NCI-H2029 (cell line): ENCODE measurements around the gene KHDC4.
"Not testable (repeated sequence)": the region's sequence is repeated elsewhere in the genome, so short reads cannot be mapped to it uniquely, and the experiment has no call there.

ENCODE experiments used
- DNase-seq: peaks from one replicate; lab custom pipeline; 2025; lab: John Stamatoyannopoulos, UW

KHDC4 gene

GRCh38 chr1:155940993-155941844, 7.0 kb upstream of the KHDC4 start, which contains the start of gene RXFP4:
TSS of gene RXFP4 (plus strand) at chr1:155941638. CDS start at chr1:155941710, 72 bp downstream.
- no peak for DNase-seq

- DNase-seq: peak; percentile 76
These were observed 6.3 kb upstream of the KHDC4 start for GRCh38 chr1:155940482-155940992.

- DNase-seq: peak; percentile 25
These were observed 4.0 kb upstream of the KHDC4 start for GRCh38 chr1:155938220-155938627.

DNA sequence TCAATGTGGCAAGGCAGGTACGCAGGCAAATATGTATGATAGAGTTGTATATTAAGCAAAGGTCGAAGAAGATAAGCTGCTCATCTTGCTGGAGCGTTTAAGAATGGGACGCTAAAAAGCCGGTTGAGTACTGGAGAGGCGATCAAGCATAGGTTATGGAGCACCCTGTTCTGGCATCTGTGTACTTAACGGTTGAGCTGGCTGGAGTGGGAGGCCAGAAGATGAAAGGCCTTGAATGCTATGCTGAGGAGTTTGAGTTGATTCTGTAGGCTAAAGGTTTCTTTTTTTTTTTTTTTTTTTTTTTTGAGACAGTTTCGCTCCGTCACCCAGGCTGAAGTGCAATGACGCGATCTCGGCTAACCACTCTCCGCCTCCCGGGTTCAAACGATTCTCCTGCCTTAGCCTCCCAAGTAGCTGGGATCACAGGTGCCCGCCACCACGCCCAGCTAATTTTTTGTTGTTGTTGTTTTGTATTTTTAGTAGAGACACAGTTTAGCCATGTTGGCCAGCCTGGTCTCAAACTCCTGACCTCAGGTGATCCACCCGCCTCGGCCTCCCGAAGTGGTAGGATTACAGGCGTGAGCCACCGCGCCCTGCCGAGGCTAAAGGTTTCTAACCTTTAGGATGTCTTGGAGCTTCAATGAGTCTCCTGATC, 850 bp upstream of the KHDC4 start:
- DNase-seq: no peak

GRCh38 chr1:155933591-155934096, 569 bp downstream of the KHDC4 start:
- DNase-seq: no peak

DNA sequence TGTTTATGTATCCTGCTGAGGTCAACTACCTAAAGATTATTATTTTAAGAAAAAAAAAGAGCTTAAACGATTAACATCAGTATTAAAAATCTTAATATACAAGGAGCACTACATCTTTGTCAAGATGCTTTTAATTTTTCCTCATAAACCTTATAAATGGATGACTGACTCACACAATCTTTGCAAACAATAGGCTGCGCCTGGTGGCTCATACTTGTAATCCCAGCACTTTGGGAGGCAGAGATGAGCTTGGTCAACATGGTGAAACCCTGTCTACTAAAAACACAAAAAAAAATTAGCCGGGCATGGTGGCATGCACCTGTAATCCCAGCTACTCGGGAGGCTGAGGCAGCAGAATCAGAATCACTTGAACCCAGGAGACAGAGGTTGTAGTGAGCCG, 1.7 kb downstream of the KHDC4 start:
- no peak for DNase-seq

GRCh38 chr1:155932081-155932480, 2.1 kb downstream of the KHDC4 start:
- DNase-seq: no peak

- no peak for DNase-seq
These were observed 2.7 kb downstream of the KHDC4 start for GRCh38 chr1:155931332-155932038.

DNA sequence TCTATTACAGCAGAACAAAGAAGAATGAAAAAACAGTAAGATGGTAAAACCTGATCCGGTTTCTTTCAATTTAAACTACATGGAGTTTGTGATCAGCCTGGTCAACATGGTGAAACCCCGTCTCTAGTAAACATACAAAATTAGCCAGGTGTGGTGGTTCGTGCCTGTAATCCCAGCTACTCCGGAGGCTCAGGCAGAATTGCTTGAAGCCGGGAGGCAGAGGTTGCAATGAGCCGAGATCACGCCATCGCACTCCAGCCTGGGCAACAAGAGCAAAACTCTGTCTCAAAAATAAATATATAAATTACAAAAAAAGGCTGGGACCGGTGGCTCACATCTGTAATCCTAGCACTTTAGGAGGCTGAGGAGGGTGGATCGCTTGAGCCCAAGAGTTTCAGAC, 3.5 kb downstream of the KHDC4 start:
- not testable (repeated sequence) for DNase-seq

DNA sequence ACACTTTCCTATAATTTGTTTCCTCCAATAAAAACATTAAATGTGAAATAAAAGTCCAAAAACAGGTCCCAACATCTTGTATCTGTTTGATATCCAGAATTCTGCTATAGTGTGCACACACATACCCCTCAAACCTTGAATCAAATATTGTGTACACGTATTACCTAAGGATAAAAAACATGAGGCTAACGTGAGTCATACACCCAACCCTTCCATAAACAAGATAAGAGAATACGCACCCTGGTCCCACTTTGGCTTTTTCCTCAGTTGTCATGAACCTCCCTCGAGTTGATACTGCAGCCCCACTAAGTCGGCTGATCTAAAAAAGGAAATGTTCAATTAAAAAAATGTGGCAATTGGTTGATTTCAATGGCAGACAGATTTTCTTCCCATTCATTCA, 5.2 kb downstream of the KHDC4 start:
- no peak for DNase-seq

DNA sequence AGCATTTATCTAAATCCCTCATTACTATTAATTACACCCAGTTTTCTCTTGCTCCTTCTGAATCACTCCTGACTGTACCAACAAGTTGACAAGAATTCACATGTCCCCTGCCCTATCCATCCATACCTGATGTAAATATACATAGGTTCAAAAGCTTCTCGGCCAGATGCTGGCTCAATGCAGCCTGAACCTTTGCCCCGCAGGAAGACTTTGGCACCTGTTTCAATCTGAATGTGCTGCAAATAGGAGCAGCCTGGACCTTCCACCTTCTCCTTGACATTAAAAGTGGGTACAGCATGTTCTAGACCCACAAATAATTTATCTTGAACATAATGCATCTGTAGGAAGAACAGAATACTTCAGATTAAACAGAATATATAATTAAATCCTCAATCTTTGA, 8.7 kb downstream of the KHDC4 start:
- no peak for DNase-seq

DNA sequence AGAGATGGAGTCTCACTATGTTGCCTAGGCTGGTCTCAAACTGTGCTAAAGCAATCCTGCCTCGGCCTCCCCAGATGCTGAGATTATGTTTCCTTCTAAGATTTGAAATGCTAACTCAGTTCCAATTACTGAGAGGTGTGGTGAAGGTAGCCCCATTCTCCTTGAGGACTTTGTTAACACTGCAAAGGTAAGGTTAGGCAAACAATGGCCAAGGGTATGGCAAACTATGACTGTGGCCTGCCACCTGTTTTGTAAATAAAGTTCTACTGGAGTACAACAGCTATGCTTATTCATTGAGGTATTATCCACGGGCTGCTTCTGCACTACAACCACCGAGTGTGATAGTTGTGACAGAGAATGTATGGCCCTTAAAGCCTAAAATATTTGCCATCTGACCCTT, 13.5 kb downstream of the KHDC4 start:
- DNase-seq: no peak

- no peak for DNase-seq
These were observed 14.4 kb downstream of the KHDC4 start for GRCh38 chr1:155919801-155920200.

- no peak for DNase-seq
These were observed 15.6 kb downstream of the KHDC4 start for GRCh38 chr1:155918660-155919059.

- DNase-seq: no peak
These were observed 20.1 kb downstream of the KHDC4 start for GRCh38 chr1:155913969-155914757.

- no peak for DNase-seq
These were observed 22.1 kb downstream of the KHDC4 start for GRCh38 chr1:155912056-155912536.

GRCh38 chr1:155911156-155912055, 22.8 kb downstream of the KHDC4 start, which contains the start of gene RIT1:
TSS of gene RIT1 (minus strand) at chr1:155911349. CDS start at chr1:155910761, 588 bp downstream.
- peak; percentile 46 for DNase-seq

DNA sequence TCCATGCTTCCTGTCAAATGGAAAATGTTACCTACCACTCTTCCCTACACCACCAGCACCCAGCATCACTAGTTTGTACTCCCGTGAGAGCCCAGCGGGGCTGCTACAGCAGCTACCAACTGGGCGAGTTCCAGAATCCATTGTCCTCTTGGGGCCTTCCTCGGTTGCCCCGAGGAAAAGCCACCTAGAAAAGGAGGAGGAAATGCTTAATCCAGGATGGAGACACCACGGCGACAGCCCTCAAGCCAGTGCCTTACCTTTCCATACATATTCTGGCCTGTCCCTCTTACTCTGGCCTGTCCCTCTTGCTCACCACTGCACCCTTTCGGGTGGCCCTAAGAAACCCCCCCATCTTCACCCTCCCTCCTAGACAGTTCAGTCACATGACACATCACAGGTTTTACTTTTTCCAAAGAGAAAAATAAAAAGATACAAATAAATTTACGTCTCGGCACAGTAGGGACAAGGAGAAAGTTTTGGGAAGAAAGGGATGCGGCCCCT, 23.5 kb downstream of the KHDC4 start:
- no peak for DNase-seq

DNA sequence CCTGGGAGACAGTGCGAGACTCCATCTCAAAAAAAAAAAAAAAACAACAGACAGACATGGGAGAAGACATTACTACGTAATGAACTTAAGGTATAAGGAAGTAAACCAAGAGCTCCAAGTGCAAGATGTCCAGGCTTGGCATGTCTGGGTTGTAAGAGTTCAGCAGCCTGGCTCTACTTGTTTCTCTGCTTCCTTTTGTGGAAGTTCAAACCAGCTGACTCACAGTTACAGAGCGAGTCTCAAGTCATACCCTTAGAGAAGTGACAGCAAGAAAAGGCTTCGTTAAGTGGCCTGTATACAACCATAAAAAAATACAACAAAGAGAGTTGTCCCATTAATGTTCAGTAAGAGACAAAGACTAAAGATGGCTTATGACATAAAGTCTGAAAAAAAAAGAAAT, 24.3 kb downstream of the KHDC4 start:
- DNase-seq: no peak

DNA sequence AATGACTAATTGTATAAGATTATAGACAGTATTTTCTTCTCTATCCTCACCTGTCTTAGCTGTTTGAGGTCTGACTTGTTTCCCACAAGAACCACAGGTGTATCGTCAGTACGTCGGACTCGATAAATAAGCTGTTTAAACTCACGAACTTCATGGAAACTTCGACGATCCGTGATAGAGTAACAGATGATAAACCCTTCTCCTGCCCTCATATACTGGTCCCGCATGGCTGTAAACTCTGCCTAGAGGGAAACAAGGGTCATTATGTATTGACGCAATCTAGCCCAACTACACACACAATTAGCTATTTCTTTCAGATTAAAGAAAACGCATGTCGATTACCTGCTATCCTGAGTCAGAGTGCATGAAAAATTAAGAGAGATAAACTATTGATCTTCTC, 30.0 kb downstream of the KHDC4 start:
- no peak for DNase-seq
